ENCODE measurements around the gene NEBL. TPM values are rescaled to one million over a fixed set of nuclear protein-coding genes. Genes with fewer than 3 reads are reported as not detected.
"Not testable (repeated sequence)": the region's sequence is repeated elsewhere in the genome, so short reads cannot be mapped to it uniquely, and the experiment has no call there.

The NEBL gene, protein sequence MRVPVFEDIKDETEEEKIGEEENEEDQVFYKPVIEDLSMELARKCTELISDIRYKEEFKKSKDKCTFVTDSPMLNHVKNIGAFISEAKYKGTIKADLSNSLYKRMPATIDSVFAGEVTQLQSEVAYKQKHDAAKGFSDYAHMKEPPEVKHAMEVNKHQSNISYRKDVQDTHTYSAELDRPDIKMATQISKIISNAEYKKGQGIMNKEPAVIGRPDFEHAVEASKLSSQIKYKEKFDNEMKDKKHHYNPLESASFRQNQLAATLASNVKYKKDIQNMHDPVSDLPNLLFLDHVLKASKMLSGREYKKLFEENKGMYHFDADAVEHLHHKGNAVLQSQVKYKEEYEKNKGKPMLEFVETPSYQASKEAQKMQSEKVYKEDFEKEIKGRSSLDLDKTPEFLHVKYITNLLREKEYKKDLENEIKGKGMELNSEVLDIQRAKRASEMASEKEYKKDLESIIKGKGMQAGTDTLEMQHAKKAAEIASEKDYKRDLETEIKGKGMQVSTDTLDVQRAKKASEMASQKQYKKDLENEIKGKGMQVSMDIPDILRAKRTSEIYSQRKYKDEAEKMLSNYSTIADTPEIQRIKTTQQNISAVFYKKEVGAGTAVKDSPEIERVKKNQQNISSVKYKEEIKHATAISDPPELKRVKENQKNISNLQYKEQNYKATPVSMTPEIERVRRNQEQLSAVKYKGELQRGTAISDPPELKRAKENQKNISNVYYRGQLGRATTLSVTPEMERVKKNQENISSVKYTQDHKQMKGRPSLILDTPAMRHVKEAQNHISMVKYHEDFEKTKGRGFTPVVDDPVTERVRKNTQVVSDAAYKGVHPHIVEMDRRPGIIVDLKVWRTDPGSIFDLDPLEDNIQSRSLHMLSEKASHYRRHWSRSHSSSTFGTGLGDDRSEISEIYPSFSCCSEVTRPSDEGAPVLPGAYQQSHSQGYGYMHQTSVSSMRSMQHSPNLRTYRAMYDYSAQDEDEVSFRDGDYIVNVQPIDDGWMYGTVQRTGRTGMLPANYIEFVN
- 10 to 100 TPM; 33.9 to 66.0 (median 53.4) TPM for total RNA-seq

DNA sequence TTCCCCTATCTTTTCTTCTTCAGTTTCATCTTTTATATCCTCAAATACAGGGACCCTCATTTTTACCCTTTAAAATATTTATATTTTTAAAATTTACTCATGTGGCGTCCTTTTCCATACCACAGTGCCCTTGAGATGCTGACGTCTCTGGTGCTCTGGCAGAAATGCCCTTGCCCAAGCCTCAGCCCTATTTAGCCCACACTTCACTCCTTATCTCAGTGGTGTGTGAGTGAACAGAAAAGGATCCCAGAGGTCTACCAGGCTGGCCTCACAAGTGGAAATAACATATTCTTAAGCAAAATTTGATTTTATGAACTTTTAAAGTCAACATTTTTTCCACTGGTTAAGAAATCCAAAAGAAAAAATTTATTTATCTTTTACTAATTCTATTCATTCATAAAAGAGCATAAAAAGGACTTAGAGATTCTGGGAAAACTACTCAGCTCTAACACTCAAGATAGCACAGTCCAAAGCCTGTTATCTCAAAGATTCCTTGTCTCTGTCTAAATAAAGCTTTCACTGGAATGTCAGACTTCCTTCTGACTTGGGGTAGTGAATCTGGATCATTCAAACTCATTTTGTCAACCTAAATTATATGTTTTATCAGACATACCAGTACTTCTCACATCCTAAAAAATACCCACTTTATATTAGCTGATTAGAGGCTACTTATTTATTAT, at the start of gene NEBL:
TSS of gene NEBL (minus strand) at position 166 of the 680 bp plus-strand sequence. CDS start at position 60, 106 bp downstream.
- Histone ChIP-seq H3K4me1 (peaks cover 0 to 16% (median 0%) of the 10 kb centered on the region in 3 donors), H3K9me3 (no peaks in the 10 kb centered on the region), H3K27ac (no peak within 1 kb of the TSS), H3K27me3 (no peaks in the 10 kb centered on the region), H3K36me3 (no peaks in the 10 kb centered on the region), H3K4me3 (no peak within 1 kb of the TSS)
- intact Hi-C loops (cut with DNase I), result no loop called here
- WGBS, 2 donors, result 73 to 80% methylated on average over 2 of the region's 2 CpGs
- TF ChIP-seq, protein P1, sequence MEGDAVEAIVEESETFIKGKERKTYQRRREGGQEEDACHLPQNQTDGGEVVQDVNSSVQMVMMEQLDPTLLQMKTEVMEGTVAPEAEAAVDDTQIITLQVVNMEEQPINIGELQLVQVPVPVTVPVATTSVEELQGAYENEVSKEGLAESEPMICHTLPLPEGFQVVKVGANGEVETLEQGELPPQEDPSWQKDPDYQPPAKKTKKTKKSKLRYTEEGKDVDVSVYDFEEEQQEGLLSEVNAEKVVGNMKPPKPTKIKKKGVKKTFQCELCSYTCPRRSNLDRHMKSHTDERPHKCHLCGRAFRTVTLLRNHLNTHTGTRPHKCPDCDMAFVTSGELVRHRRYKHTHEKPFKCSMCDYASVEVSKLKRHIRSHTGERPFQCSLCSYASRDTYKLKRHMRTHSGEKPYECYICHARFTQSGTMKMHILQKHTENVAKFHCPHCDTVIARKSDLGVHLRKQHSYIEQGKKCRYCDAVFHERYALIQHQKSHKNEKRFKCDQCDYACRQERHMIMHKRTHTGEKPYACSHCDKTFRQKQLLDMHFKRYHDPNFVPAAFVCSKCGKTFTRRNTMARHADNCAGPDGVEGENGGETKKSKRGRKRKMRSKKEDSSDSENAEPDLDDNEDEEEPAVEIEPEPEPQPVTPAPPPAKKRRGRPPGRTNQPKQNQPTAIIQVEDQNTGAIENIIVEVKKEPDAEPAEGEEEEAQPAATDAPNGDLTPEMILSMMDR (IDR thresholded peaks at IDR 0.05), result no peak
- no peak for TF ChIP-seq POLR2A (IDR thresholded peaks at IDR 0.05)
- no peak for DNase-seq

DNA sequence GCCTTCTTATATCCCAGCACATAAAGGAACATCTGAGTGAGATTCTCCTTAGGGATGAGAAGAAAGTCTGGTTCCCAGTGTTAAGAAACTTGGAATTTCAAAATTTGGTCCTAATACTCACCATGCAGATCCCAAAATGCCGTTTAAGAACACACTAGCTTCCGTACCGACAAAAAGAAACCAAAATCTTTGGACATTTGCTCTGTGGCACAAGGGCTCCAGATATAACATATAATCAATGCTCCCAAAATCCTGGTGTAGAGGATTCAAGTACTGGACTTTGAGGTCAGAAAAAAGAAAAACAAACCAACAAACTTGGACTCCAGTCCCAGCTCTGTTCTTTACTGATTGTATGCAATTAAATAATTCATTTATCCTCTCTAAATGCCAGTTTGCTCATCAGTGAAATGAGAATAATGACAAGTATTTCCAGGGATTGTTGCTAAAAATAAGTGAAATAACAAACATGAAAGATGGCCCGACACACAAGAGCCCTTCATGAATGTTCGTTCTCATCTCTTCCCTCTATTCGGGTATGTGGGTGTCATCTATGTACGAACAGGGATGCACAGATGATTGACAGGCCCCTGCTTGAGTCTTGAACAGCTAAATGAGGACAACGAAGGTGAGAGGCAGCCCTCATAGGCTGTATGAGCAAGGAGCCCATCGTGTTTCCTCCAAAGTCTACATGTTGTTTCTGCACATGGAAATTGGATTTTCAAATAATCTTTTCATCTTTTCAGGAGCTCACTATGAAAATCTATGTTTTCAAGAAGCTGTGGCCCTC, 48.6 kb upstream of the NEBL start:
- Histone ChIP-seq H3K4me3 (no peak overlapping the region), H3K36me3 (peaks cover 0 to 10% (median 0%) of the 10 kb centered on the region in 3 donors), H3K4me1 (no peaks in the 10 kb centered on the region), H3K27me3 (no peaks in the 10 kb centered on the region), H3K9me3 (no peaks in the 10 kb centered on the region), H3K27ac (no peak overlapping the region)
- WGBS, 2 donors, result 75 to 80% methylated on average over 9 of the region's 9 CpGs
- no peak for DNase-seq
- TF ChIP-seq POLR2A (IDR thresholded peaks at IDR 0.05), result no peak
- TF ChIP-seq, protein P1 (IDR thresholded peaks at IDR 0.05), result no peak
- intact Hi-C loops (cut with DNase I), result no loop called here

DNA sequence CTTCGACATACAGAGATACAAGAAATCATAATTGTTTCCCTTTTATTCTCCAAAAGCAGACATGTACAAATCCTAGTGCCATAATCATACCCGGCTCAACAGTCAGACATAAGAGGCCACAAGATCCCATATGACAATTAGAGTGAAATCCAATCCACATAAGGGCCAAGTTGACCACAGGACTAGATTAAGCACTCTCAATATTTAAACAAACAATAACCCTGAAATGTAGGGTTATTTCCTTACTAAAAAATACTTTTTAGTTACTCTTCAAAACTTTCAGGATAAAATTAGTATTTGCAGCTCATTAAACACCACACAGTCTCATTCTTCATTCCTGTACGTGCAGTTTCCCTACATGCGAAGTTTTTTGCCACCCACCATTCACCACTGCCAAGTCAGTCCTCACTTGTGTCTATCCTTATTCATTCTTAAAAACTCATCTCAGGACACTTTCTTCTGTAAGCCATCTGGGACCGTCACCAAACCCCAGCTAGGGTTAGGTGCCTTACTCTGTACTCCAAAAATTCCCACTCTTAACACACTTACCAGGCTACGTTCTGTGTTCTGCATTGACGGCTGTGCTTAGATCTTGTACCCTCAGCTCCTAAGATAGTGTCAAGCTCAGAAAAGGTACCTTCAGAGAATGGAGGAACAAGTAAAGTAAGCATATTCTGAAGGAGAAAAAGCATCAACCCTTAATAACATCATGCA, 47.8 kb upstream of the NEBL start:
- Histone ChIP-seq H3K4me1 (no peaks in the 10 kb centered on the region), H3K36me3 (peaks cover 0 to 10% (median 0%) of the 10 kb centered on the region in 3 donors), H3K27ac (no peak overlapping the region), H3K27me3 (no peaks in the 10 kb centered on the region), H3K4me3 (no peak overlapping the region), H3K9me3 (no peaks in the 10 kb centered on the region)
- 81 to 87% methylated on average over 7 of the region's 7 CpGs for whole genome bisulfite sequencing, 2 donors
- intact Hi-C loops (cut with DNase I), result no loop called here
- TF ChIP-seq, protein P1 (IDR thresholded peaks at IDR 0.05), result no peak
- TF ChIP-seq POLR2A (IDR thresholded peaks at IDR 0.05), result no peak
- no peak for DNase-seq

DNA sequence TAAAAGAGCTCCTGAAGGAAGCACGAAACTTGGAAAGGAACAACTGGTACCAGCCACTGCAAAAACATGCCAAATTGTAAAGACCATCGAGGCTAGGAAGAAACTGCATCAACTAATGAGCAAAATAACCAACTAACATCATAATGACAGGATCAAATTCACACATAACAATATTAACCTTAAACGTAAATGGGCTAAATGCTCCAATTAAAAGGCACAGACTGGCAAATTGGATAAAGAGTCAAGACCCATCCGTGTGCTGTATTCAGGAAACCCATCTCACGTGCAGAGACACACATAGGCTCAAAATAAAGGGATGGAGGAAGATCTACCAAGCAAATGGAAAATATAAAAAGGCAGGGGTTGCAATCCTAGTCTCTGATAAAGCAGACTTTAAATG, 42.3 kb upstream of the NEBL start:
- H3K27ac ChIP-seq; H3K4me1 ChIP-seq; intact Hi-C loops (cut with DNase I); H3K36me3 ChIP-seq; H3K27me3 ChIP-seq; H3K4me3 ChIP-seq; H3K9me3 ChIP-seq; DNase-seq: not testable (repeated sequence)
- 65 to 69% methylated on average over 3 to 5 of the region's 5 CpGs for WGBS, 2 donors
